D721Med (cell line): ENCODE measurements around the gene MTF1.
A peak's percentile ranks its signal among the peaks of the same experiment; 100 is the strongest.

Experiments used
- DNase-seq: peaks from one replicate; pipeline ENCODE4 v3.0.0; 2011; ENCODE audit warnings: low spot score; ENCODE audit not compliant: insufficient read length
- FAIRE-seq: peaks from 2 replicates; lab custom pipeline; 2011; peaks lifted over from hg19 to GRCh38; lab: Jason Lieb, UNC
- CTCF ChIP-seq: IDR thresholded peaks from 2 replicates; pipeline ENCODE4 v1.5.1; 2012; ENCODE audit warnings: mild to moderate bottlenecking, control low read depth; ENCODE audit not compliant: insufficient read depth; ENCODE audit errors: missing control alignments

MTF1 gene

DNA sequence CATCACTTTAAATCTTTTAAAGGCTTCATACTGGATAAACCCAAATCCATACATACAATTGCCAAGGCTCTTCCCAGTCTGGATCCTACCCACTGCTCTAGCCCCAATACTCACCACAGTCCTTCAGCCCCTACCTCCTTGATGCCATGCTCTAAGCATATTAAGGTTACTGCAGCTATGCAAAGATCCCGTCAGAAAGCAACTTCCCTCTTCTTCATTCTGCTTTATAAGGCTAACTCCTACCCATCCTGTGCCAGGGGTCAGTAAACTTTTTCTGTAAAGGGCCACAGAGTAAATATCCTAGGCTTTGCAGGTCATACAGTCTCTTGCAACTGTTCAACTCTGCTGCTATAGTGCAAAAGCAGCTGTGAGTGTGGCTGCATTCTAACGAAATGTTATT, 34.3 kb upstream of the MTF1 start:
- no peak for DNase-seq
- no peak for TF ChIP-seq CTCF
- no peak for FAIRE-seq

GRCh38 chr1:37892151-37893047, 33.0 kb upstream of the MTF1 start:
- DNase-seq (no peak), FAIRE-seq (no peak)

DNA sequence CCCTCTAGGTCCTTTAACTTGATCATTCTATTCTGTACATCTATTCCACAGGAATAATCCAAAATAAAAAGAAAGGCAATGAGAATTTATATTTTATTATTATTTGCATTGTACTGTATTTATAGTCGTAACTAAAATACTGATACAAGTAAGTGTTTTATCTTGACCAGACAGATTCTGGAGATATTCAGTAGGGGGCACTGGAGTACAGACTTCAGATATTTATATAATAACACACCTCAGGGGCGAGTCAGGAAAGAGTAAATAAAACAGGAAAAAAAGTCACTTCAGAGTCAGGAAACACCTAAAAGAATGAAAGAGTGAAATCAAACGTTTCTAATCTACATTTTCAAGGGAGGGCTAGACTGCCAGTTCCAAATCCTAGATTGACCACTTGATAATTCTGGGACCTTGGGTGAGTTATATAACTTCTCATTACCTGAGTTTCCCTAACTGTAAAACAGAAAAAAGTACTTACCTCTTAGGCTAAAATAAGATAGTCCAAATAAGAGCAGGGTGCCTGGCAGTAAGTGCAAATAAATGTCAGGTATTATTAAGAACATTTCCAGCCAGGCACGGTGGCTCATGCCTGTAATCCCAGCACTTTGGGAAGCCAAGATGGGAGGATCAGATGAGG, 31.1 kb upstream of the MTF1 start:
- no peak for FAIRE-seq
- DNase-seq = no peak
- peak; percentile 42 for TF ChIP-seq CTCF

More at GRCh38 chr1:37892151-37893047, 33.0 kb upstream of the MTF1 start:
- no peak for TF ChIP-seq CTCF

- DNase-seq (no peak), FAIRE-seq (no peak)
- TF ChIP-seq CTCF = no peak
Observed at GRCh38 chr1:37888022-37888700, 28.8 kb upstream of the MTF1 start.

DNA sequence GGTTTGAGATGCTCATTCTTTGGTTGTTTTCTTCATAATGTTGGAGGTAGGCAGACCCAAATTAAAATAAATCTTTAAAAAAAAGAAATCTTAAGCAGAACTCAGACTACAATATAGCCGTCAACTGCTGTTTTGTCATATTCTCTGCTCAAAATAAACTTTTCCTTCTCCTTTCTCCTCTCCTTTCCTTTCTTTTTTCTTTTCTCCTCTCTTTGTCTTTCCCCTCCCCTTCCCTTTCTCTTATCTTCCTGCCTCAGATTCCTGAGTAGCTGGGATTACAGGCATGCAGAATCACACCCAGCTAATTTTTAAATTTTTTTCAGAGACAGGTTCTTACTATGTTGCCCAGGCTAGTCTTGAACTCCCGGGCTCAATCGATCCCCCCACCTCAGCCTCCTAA, 24.8 kb upstream of the MTF1 start:
- DNase-seq = no peak
- no peak for TF ChIP-seq CTCF
- no peak for FAIRE-seq

DNA sequence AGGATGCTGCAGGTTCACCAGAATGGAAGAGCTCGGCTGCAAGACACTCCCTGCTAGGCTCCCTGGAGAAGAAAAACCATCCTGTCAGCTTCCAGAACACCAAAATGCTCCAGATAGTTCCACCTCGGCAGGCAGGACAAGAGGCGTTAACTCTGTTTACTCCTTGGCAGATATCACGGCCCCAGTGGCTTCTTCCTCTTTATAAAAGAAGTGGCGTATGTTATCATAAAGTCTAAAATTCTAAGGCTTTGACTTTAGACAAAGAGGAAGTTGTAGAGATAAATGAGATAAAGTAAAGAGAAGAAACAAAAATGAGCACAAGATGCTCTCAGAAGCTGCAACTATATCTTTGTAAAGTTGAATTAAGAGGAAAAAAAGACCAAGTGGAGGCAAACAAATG, 24.3 kb upstream of the MTF1 start:
- FAIRE-seq = no peak
- no peak for DNase-seq
- TF ChIP-seq CTCF = no peak
